Fibroblast of skin of back (primary cell): ENCODE data around the gene NINJ1. TPM values are rescaled to one million over a fixed set of nuclear protein-coding genes. Genes with fewer than 3 reads are reported as not detected.

Source experiments
- DNase-seq: peaks from one replicate; pipeline ENCODE4 v3.0.0-alpha.2; 2013
- polyA plus RNA-seq, 2 experiments: library from polyadenylated mRNA; unstranded; fragments of 120-200 nt; gene quantifications; one replicate each; pipeline ENCODE4 v1.2.1, GENCODE V29; 2013; ENCODE audit not compliant: insufficient read length in 2 of 2

Gene NINJ1
- polyA plus RNA-seq (2013, experiment 1 of 2; ENCODE audit: insufficient read length), result 11.8 TPM
- 7.9 TPM for polyA plus RNA-seq (2013, experiment 2 of 2; ENCODE audit: insufficient read length)

GRCh38 chr9:93134015-93134739 lies at the start of gene NINJ1:
NINJ1 (minus strand) TSS chr9:93134251; CDS start chr9:93134217, 34 bp downstream.
- DNase-seq, result peak; percentile 63

GRCh38 chr9:93183131-93183662 lies 49.1 kb upstream of the NINJ1 start:
- DNase-seq, result no peak

GRCh38 chr9:93182572-93182971 lies 48.5 kb upstream of the NINJ1 start:
- no peak for DNase-seq

- DNase-seq, result no peak
These were observed 47.8 kb upstream of the NINJ1 start for GRCh38 chr9:93181672-93182435.

- DNase-seq, result no peak
These were observed 46.9 kb upstream of the NINJ1 start for GRCh38 chr9:93180938-93181337.

GRCh38 chr9:93178851-93179786 lies 45.1 kb upstream of the NINJ1 start:
- DNase-seq, result no peak

- DNase-seq, result no peak
These were observed 43.6 kb upstream of the NINJ1 start for GRCh38 chr9:93177676-93178075.

GRCh38 chr9:93174976-93175375 lies 40.9 kb upstream of the NINJ1 start:
- no peak for DNase-seq

- DNase-seq, result no peak
These were observed 39.5 kb upstream of the NINJ1 start for GRCh38 chr9:93173365-93174051.

GRCh38 chr9:93172666-93173364 lies 38.8 kb upstream of the NINJ1 start:
- DNase-seq, result no peak

GRCh38 chr9:93171261-93171990 lies 37.4 kb upstream of the NINJ1 start:
- DNase-seq, result no peak

- no peak for DNase-seq
These were observed 36.5 kb upstream of the NINJ1 start for GRCh38 chr9:93170571-93170970.

GRCh38 chr9:93169444-93169843 lies 35.4 kb upstream of the NINJ1 start:
- DNase-seq, result no peak

GRCh38 chr9:93168581-93168980 lies 34.5 kb upstream of the NINJ1 start:
- DNase-seq, result no peak

- DNase-seq, result no peak
These were observed 33.8 kb upstream of the NINJ1 start for GRCh38 chr9:93167838-93168237.

GRCh38 chr9:93167185-93167584 lies 33.1 kb upstream of the NINJ1 start:
- no peak for DNase-seq

GRCh38 chr9:93166699-93167098 lies 32.6 kb upstream of the NINJ1 start:
- no peak for DNase-seq

GRCh38 chr9:93164085-93164484 lies 30.0 kb upstream of the NINJ1 start:
- no peak for DNase-seq

GRCh38 chr9:93161786-93162562 lies 27.9 kb upstream of the NINJ1 start:
- no peak for DNase-seq
